ENCODE results near the gene AMOTL2.

- TF ChIP-seq, protein P1, sequence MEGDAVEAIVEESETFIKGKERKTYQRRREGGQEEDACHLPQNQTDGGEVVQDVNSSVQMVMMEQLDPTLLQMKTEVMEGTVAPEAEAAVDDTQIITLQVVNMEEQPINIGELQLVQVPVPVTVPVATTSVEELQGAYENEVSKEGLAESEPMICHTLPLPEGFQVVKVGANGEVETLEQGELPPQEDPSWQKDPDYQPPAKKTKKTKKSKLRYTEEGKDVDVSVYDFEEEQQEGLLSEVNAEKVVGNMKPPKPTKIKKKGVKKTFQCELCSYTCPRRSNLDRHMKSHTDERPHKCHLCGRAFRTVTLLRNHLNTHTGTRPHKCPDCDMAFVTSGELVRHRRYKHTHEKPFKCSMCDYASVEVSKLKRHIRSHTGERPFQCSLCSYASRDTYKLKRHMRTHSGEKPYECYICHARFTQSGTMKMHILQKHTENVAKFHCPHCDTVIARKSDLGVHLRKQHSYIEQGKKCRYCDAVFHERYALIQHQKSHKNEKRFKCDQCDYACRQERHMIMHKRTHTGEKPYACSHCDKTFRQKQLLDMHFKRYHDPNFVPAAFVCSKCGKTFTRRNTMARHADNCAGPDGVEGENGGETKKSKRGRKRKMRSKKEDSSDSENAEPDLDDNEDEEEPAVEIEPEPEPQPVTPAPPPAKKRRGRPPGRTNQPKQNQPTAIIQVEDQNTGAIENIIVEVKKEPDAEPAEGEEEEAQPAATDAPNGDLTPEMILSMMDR (conservative IDR thresholded peaks at IDR 0.05 in 1 of 2, IDR thresholded peaks at IDR 0.05 in 1 of 2; ENCODE audit: extremely low read depth in 1 of 2, insufficient read depth in 1 of 2, low read depth in 1 of 2, low read length in 2 of 2) = no peak
- TF ChIP-seq EZH2 (IDR thresholded peaks at IDR 0.05; ENCODE audit: borderline replicate concordance, low read length) = no peak
Observed at GRCh38 chr3:134328846-134329245, 45.4 kb downstream of the AMOTL2 start.
